GM21360 (cell line): Measurements from ENCODE around the gene MORN1.

Experiments used
- ATAC-seq: cut with Tn5 transposase; IDR thresholded peaks from one replicate; pipeline ENCODE4 v1.9.1; 2021; ENCODE audit warnings: mild to moderate bottlenecking, moderate library complexity; ENCODE audit not compliant: unreplicated experiment

The MORN1 gene

GRCh38 chr1:2311184-2312032 is 79.9 kb downstream of the MORN1 start:
- ATAC-seq: no peak

- no peak for ATAC-seq
Observed at GRCh38 chr1:2310332-2311183, 80.8 kb downstream of the MORN1 start.

- no peak for ATAC-seq
Observed at GRCh38 chr1:2308844-2309243, 82.5 kb downstream of the MORN1 start.

GRCh38 chr1:2307972-2308371 is 83.4 kb downstream of the MORN1 start:
- ATAC-seq: no peak

GRCh38 chr1:2307064-2307605 is 84.2 kb downstream of the MORN1 start:
- no peak for ATAC-seq

- ATAC-seq: no peak
Observed at GRCh38 chr1:2306151-2306978, 85.0 kb downstream of the MORN1 start.

- no peak for ATAC-seq
Observed at GRCh38 chr1:2304921-2305681, 86.3 kb downstream of the MORN1 start.

GRCh38 chr1:2304282-2304681 is 87.1 kb downstream of the MORN1 start:
- no peak for ATAC-seq

- no peak for ATAC-seq
Observed at GRCh38 chr1:2303781-2304180, 87.6 kb downstream of the MORN1 start.

GRCh38 chr1:2303016-2303775 is 88.2 kb downstream of the MORN1 start:
- ATAC-seq: no peak

GRCh38 chr1:2302292-2302925 is 88.9 kb downstream of the MORN1 start:
- no peak for ATAC-seq

GRCh38 chr1:2301607-2302291 is 89.6 kb downstream of the MORN1 start:
- ATAC-seq: no peak

- peak; percentile 41 for ATAC-seq
Observed at GRCh38 chr1:2300851-2301606, 90.3 kb downstream of the MORN1 start.

- peak; percentile 76 for ATAC-seq
Observed at GRCh38 chr1:2300004-2300771, 91.2 kb downstream of the MORN1 start.

GRCh38 chr1:2299131-2299627 is 92.2 kb downstream of the MORN1 start:
- no peak for ATAC-seq

- ATAC-seq: no peak
Observed at GRCh38 chr1:2298685-2299084, 92.7 kb downstream of the MORN1 start.
